Suprapubic skin (tissue), 4 donors: ENCODE data around the gene SETBP1. TPM values are rescaled to one million over a fixed set of nuclear protein-coding genes. Genes with fewer than 3 reads are reported as not detected.

Experiments used
- DNase-seq, 2 donors: peaks; one replicate each; pipeline ENCODE4 v3.0.0-alpha.2; 2019; ENCODE audit warnings: low spot score in 2 of 2
- H3K27ac ChIP-seq: fragments of 200-600 bp; sonication (generic); one replicate; pipeline ENCODE4 v1.5.1; 2019
- H3K27me3 ChIP-seq: fragments of 200-600 bp; sonication (generic); one replicate; pipeline ENCODE4 v1.5.1; 2019
- H3K36me3 ChIP-seq: fragments of 200-600 bp; sonication (generic); one replicate; pipeline ENCODE4 v1.5.1; 2019
- H3K4me1 ChIP-seq: fragments of 200-600 bp; sonication (generic); one replicate; pipeline ENCODE4 v1.5.1; 2019
- H3K4me3 ChIP-seq: fragments of 200-600 bp; sonication (generic); one replicate; pipeline ENCODE4 v1.5.1; 2019; ENCODE audit warnings: mild to moderate bottlenecking
- H3K9me3 ChIP-seq: fragments of 200-600 bp; sonication (generic); one replicate; pipeline ENCODE4 v1.5.1; 2019
- CTCF ChIP-seq, 2 donors: fragments of 200-600 bp in 1 of 2; fragments of 450-650 bp in 1 of 2; sonication (generic) in 1 of 2; IDR thresholded peaks; one replicate each; pipeline ENCODE4 v1.5.1; 2016 to 2019; ENCODE audit warnings: antibody characterized with exemption in 2 of 2, mild to moderate bottlenecking in 1 of 2, moderate library complexity in 1 of 2
- EP300 ChIP-seq: sonication (generic); formaldehyde crosslinking; IDR thresholded peaks from one replicate; pipeline ENCODE4 v1.6.1; 2017; ENCODE audit warnings: antibody characterized with exemption
- POLR2A ChIP-seq, 2 donors: fragments of 450-650 bp; IDR thresholded peaks; one replicate each; pipeline ENCODE4 v1.6.1; 2017; ENCODE audit warnings: antibody characterized with exemption in 2 of 2, mild to moderate bottlenecking in 2 of 2, moderate library complexity in 2 of 2
- POLR2AphosphoS5 ChIP-seq, 3 donors: sonication (generic); formaldehyde crosslinking; IDR thresholded peaks; one replicate each; pipeline ENCODE4 v1.6.1; 2017; ENCODE audit warnings: antibody characterized with exemption in 3 of 3
- whole genome bisulfite sequencing: methylation state at CpG from one replicate; pipeline ENCODE4 v1.1.5; 2018; 5-methylcytosine and 5-hydroxymethylcytosine counted together
- total RNA-seq, 4 donors: library from RNA; depleted of rRNA; stranded (reverse); fragments of >200 nt; gene quantifications; one replicate each; pipeline ENCODE4 v1.1.0, GENCODE V29; 2016

Gene SETBP1
- total RNA-seq, 4 donors from 2014 or later = 13.1 to 25.6 (median 17.2) TPM

GRCh38 chr18:44961288-44961995 lies 280.8 kb downstream of the SETBP1 start:
- no peaks in the 10 kb centered on the region for H3K27me3 ChIP-seq
- DNase-seq = no peak
- WGBS = 84% methylated on average over 3 of the region's 3 CpGs
- no peaks in the 10 kb centered on the region for H3K4me1 ChIP-seq
- H3K27ac ChIP-seq = no peak overlapping the region
- no peaks in the 10 kb centered on the region for H3K36me3 ChIP-seq
- H3K9me3 ChIP-seq = no peaks in the 10 kb centered on the region
- TF ChIP-seq POLR2AphosphoS5 (IDR thresholded peaks at IDR 0.05) (no peak), EP300 (no peak)
- no peak overlapping the region for H3K4me3 ChIP-seq

- Histone ChIP-seq H3K4me1 (peaks cover 12% of the 10 kb centered on the region), H3K27me3 (no peaks in the 10 kb centered on the region), H3K36me3 (no peaks in the 10 kb centered on the region), H3K9me3 (no peaks in the 10 kb centered on the region), H3K27ac (no peak overlapping the region), H3K4me3 (no peak overlapping the region)
- WGBS = 91% methylated on average over 1 of the region's 1 CpG
- TF ChIP-seq CTCF (IDR thresholded peaks at IDR 0.05) (no peak), POLR2AphosphoS5 (IDR thresholded peaks at IDR 0.05) (no peak), EP300 (no peak), POLR2A (IDR thresholded peaks at IDR 0.05) (no peak)
- DNase-seq = no peak
Observed at GRCh38 chr18:44967599-44967998, 286.9 kb downstream of the SETBP1 start.

- Histone ChIP-seq H3K4me1 (peaks cover 12% of the 10 kb centered on the region), H3K9me3 (no peaks in the 10 kb centered on the region), H3K27me3 (no peaks in the 10 kb centered on the region), H3K27ac (no peak overlapping the region), H3K4me3 (no peak overlapping the region), H3K36me3 (no peaks in the 10 kb centered on the region)
- whole genome bisulfite sequencing = 91% methylated on average over 2 of the region's 2 CpGs
- no peak for DNase-seq
- no peak for TF ChIP-seq POLR2A (IDR thresholded peaks at IDR 0.05)
- TF ChIP-seq EP300 = no peak
- no peak for TF ChIP-seq POLR2AphosphoS5 (IDR thresholded peaks at IDR 0.05)
- no peak for TF ChIP-seq CTCF (IDR thresholded peaks at IDR 0.05)
Observed at GRCh38 chr18:44968336-44968735, 287.6 kb downstream of the SETBP1 start.

- TF ChIP-seq CTCF (IDR thresholded peaks at IDR 0.05) (no peak), EP300 (no peak), POLR2A (IDR thresholded peaks at IDR 0.05) (no peak)
- H3K4me3 ChIP-seq = no peak overlapping the region
- no peaks in the 10 kb centered on the region for H3K9me3 ChIP-seq
- DNase-seq = no peak
- no peak overlapping the region for H3K27ac ChIP-seq
- H3K27me3 ChIP-seq = no peaks in the 10 kb centered on the region
- H3K4me1 ChIP-seq = peaks cover 12% of the 10 kb centered on the region
- H3K36me3 ChIP-seq = no peaks in the 10 kb centered on the region
- 60% methylated on average over 5 of the region's 5 CpGs for WGBS
Observed at GRCh38 chr18:44969214-44969795, 288.6 kb downstream of the SETBP1 start.

GRCh38 chr18:44973282-44973681 lies 292.6 kb downstream of the SETBP1 start:
- WGBS = 92% methylated on average over 2 of the region's 2 CpGs
- Histone ChIP-seq H3K27ac (no peak overlapping the region), H3K36me3 (no peaks in the 10 kb centered on the region), H3K9me3 (no peaks in the 10 kb centered on the region), H3K4me1 (peaks cover 12% of the 10 kb centered on the region), H3K4me3 (no peak overlapping the region), H3K27me3 (no peaks in the 10 kb centered on the region)
- no peak for DNase-seq
- TF ChIP-seq POLR2AphosphoS5 (IDR thresholded peaks at IDR 0.05) (no peak), CTCF (IDR thresholded peaks at IDR 0.05) (no peak), EP300 (no peak), POLR2A (IDR thresholded peaks at IDR 0.05) (no peak)
